Panc1 (cell line): Measurements from ENCODE around the gene HS6ST3.

Experiments
- CTCF ChIP-seq: fragments of 450-650 bp; IDR thresholded peaks from 2 replicates; pipeline ENCODE4 v1.5.1; 2017; ENCODE audit warnings: mild to moderate bottlenecking
- POLR2AphosphoS5 ChIP-seq: IDR thresholded peaks from 2 replicates; pipeline ENCODE4 v1.6.1; 2012; ENCODE audit warnings: mild to moderate bottlenecking, low read depth, low read length, moderate library complexity
- SIN3A ChIP-seq: IDR thresholded peaks from 2 replicates; pipeline ENCODE4 v1.6.1; 2012; ENCODE audit warnings: low read depth, mild to moderate bottlenecking, low read length, moderate library complexity, borderline replicate concordance; ENCODE audit not compliant: insufficient read depth

GRCh38 chr13:96297360-96297759, 207.5 kb downstream of the HS6ST3 start:
- TF ChIP-seq CTCF: no peak
- no peak for TF ChIP-seq SIN3A
- no peak for TF ChIP-seq POLR2AphosphoS5
